GM21723 (cell line): ENCODE results near the gene RAB23.

Source experiments
- ATAC-seq: cut with Tn5 transposase; IDR thresholded peaks from one replicate; pipeline ENCODE4 v1.9.1; 2021; ENCODE audit warnings: mild to moderate bottlenecking, moderate library complexity; ENCODE audit not compliant: unreplicated experiment

The RAB23 gene

DNA sequence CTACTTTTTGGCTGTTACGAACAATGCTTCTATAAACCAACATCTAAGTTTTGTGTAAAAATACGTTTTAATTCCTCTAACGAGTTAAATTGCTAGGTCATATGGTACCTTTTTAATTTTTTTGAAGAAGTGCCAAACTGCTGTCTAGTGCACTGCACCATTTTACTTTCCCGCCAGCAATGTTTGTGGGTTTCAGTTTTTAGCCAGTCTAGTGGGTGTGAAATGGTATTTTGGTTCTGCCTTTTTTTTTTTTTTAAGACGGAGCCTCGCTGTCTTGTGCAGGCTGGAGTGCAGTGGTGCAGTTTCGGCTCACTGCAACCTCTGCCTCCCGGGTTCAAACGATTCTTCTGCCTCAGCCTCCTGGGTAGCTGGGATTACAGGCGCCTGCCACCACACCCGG is 84.1 kb downstream of the RAB23 start:
- ATAC-seq, result no peak

DNA sequence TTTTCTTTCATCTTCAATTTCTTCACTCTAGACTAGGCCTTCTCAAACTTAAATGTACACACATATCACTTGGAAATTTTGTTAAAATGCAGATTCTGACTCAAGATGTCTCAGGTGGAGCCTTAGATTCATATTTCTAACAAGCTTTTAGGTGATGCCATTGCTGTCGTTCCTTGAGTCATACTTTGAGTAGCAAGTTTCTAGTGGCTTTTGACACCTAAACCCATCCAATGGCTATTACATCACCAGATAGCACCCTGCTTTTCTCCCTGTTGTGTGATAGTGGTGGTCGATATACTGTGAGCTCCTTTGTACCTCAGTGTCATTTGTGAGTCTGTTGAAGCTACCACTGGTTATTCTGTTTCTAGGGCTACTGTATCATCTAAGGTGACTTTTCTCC is 84.8 kb downstream of the RAB23 start:
- no peak for ATAC-seq
